PC-3 (cell line): Measurements from ENCODE around the gene HSPA5. TPM values are rescaled to one million over a fixed set of nuclear protein-coding genes. Genes with fewer than 3 reads are reported as not detected.
A peak's percentile ranks its signal among the peaks of the same experiment; 100 is the strongest.
"Not testable (repeated sequence)": the region's sequence is repeated elsewhere in the genome, so short reads cannot be mapped to it uniquely, and the experiment has no call there.

Experiments used
- ATAC-seq: fragments of 200-7000 bp; cut with Tn5 transposase; 2 replicates; pipeline ENCODE4 v1.9.1; 2020; ENCODE audit warnings: mild to moderate bottlenecking, moderate library complexity
- Bru-seq: library from RNA; stranded (reverse); fragments of 400-500 nt; gene quantifications from one replicate; lab custom pipeline; 2021; lab: Mats Ljungman, UMichigan
- BruChase-seq, 2 experiments: library from RNA; stranded (reverse); fragments of 400-500 nt; gene quantifications; one replicate each; lab custom pipeline; 2021; lab: Mats Ljungman, UMichigan
- BruUV-seq: library from RNA; stranded (reverse); fragments of 400-500 nt; replicated peaks from 2 replicates; lab custom pipeline; 2021; lab: Mats Ljungman, UMichigan
- CTCF ChIA-PET: fragments of 300-600 bp; sonication (Branson Sonifier 250); formaldehyde crosslinking; loops from one replicate; lab custom pipeline; 2022; ENCODE audit warnings: antibody characterized with exemption; lab: Charles Lee
- POLR2A ChIA-PET: fragments of 300-600 bp; sonication (Branson Sonifier 250); formaldehyde crosslinking; loops from one replicate; lab custom pipeline; 2022; ENCODE audit warnings: antibody characterized with exemption; ENCODE audit not compliant: unreplicated experiment; lab: Charles Lee
- DNase-seq: peaks from one replicate; pipeline ENCODE4 v3.0.0-alpha.2; 2015
- H2AFZ ChIP-seq: fragments of 300-600 bp; sonication (generic); 2 replicates; pipeline ENCODE4 v1.6.0; 2016; ENCODE audit warnings: antibody characterized with exemption, low read length
- H3F3A ChIP-seq: fragments of 300-600 bp; sonication (generic); one replicate; pipeline ENCODE4 v1.6.0; 2017; ENCODE audit warnings: antibody characterized with exemption, low read length, control low read depth, mild to moderate bottlenecking; ENCODE audit not compliant: unreplicated experiment
- H3K27ac ChIP-seq: fragments of 300-600 bp; sonication (generic); 2 replicates; pipeline ENCODE4 v1.5.1; 2016; ENCODE audit warnings: mild to moderate bottlenecking, low read length
- H3K27me3 ChIP-seq: fragments of 300-600 bp; sonication (generic); 2 replicates; pipeline ENCODE4 v1.6.1; 2016; ENCODE audit warnings: low read length, mixed read lengths
- H3K36me3 ChIP-seq: fragments of 300-600 bp; sonication (generic); 2 replicates; pipeline ENCODE4 v1.6.1; 2016; ENCODE audit warnings: low read depth, mixed run types, low read length, mixed read lengths
- H3K4me1 ChIP-seq: fragments of 300-600 bp; sonication (generic); 2 replicates; pipeline ENCODE4 v1.5.1; 2016; ENCODE audit warnings: low read length; ENCODE audit not compliant: insufficient read depth
- H3K4me2 ChIP-seq: fragments of 300-600 bp; sonication (generic); 2 replicates; pipeline ENCODE4 v1.6.0; 2016; ENCODE audit warnings: low read length
- H3K4me3 ChIP-seq: fragments of 300-600 bp; sonication (generic); 2 replicates; pipeline ENCODE4 v1.5.1; 2016; ENCODE audit warnings: mild to moderate bottlenecking, low read length, mixed read lengths
- H3K79me2 ChIP-seq: fragments of 300-600 bp; sonication (generic); 2 replicates; pipeline ENCODE4 v1.6.1; 2017; ENCODE audit warnings: low read length, mixed read lengths
- H3K9ac ChIP-seq: fragments of 300-600 bp; sonication (generic); 2 replicates; pipeline ENCODE4 v1.6.0; 2016; ENCODE audit warnings: mild to moderate bottlenecking, low read length
- H3K9me2 ChIP-seq: fragments of 300-600 bp; sonication (generic); replicated peaks from 2 replicates; pipeline ENCODE4 v1.6.1; 2016; ENCODE audit warnings: mixed run types, low read length, mixed read lengths
- H3K9me3 ChIP-seq: fragments of 300-600 bp; sonication (generic); 2 replicates; pipeline ENCODE4 v1.6.1; 2016; ENCODE audit warnings: low read length, mixed read lengths
- H4K20me1 ChIP-seq: fragments of 300-600 bp; sonication (generic); 2 replicates; pipeline ENCODE4 v1.6.1; 2016; ENCODE audit warnings: low read length, mixed read lengths
- EZH2 ChIP-seq: fragments of 300-600 bp; sonication (generic); IDR thresholded peaks from one replicate; pipeline ENCODE4 v1.6.1; 2017; ENCODE audit warnings: antibody characterized with exemption, mild to moderate bottlenecking, low read length; ENCODE audit not compliant: unreplicated experiment
- EZH2phosphoT487 ChIP-seq: fragments of 300-600 bp; sonication (generic); IDR thresholded peaks from 2 replicates; pipeline ENCODE4 v1.6.1; 2018; ENCODE audit warnings: mild to moderate bottlenecking, antibody characterized with exemption, low read length, borderline replicate concordance
- intact Hi-C: fragments of 100-400 bp; cut with micrococcal nuclease; formaldehyde crosslinking; loops from 2 replicates; pipeline ENCODE4 v1.9.0; 2023
- long read RNA-seq: library from polyadenylated mRNA; unstranded; transcript quantifications from one replicate; pipeline ENCODE4 v2.0.0, GENCODE V29; 2021; ENCODE audit not compliant: unreplicated experiment
- total RNA-seq: library from RNA; depleted of rRNA; stranded (reverse); fragments of >200 nt; gene quantifications from 2 replicates; pipeline ENCODE4 v1.2.3, GENCODE V29; 2014; rRNA removed
- TF ChIP-seq, protein P1 (sequence below): fragments of 300-600 bp; sonication (generic); conservative IDR thresholded peaks from 2 replicates; pipeline ENCODE4 v1.5.1; 2017; ENCODE audit warnings: antibody characterized with exemption, low read depth, mild to moderate bottlenecking, low read length

HSPA5 gene
- total RNA-seq (112 and 142 TPM in 2 replicates), Bru-seq, nascent RNA (percentile 100 among the genes with signal in this experiment), BruChase-seq, experiment 1, labeled RNA remaining after a 6-hour chase (percentile 100 among the genes with signal in this experiment), BruChase-seq, experiment 2, labeled RNA remaining after a 2-hour chase (percentile 100 among the genes with signal in this experiment)
- long read RNA-seq, transcript HSPA5-201 (8 exons, 3,908 nt): major isoform, 6,370 of 7,621 reads
- long read RNA-seq, partial matches to known transcripts: 461 of 7,621 reads
- long read RNA-seq, other reads (novel, unspliced or antisense): 790 of 7,621 reads

DNA sequence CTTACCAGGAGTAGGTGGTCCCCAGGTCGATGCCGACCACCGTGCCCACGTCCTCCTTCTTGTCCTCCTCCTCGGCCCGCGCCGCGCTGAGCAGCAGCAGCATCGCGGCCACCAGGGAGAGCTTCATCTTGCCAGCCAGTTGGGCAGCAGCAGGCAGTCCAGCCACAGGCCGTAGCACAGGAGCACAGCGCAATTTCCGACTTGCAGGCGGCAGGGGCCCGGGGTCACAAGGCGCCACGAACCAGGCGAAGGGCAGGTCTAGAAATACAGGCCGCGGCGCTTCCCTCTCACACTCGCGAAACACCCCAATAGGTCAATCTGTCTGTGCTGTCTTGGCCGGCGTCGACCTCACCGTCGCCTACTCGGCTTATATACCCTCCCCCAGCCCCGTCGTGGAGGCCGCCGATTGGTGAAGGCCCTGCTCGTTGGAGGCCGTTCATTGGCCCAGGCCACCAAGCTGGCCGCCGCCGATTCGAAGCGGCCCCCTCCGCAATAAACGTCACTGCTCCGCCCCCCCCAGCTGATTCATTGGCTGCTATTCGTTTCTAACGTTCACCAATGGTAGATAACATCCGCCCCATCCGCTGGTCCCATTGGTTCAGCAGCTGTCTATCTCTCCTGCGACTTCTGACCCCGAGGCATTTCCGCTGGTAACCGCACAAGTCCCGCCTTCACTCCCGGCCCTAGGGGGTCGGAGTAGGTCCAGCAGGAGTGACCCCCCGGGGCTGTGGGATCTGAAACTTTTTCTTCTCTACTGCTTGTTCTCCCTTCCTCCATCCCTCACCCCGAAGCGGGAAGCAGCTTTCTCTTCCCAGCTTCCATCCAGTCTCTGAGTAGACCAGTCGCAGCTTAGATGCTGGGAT, at the start of gene HSPA5:
TSS of gene HSPA5 (minus strand) at position 344 of the 863 bp plus-strand sequence. CDS start at position 127, 217 bp downstream.
- no peaks in the 10 kb centered on the region for H3K9me2 ChIP-seq
- peak within 1 kb of the TSS; percentile 72 for H3K27ac ChIP-seq
- intact Hi-C loops: loop anchor here (1.0 kb wide), 1 partner anchor 56 kb away; no protein-coding TSS in a partner anchor
- peak within 1 kb of the TSS; percentile 92 for H3K4me2 ChIP-seq
- peak; percentile 97 for DNase-seq
- ChIA-PET POLR2A (interaction anchor here (0.5 to 1.0 kb wide), 7 partner anchors 19 to 1897 kb away, joined by 3 to 7 read pairs (median 4); no protein-coding TSS in a partner anchor), CTCF (no interaction called here)
- H3F3A ChIP-seq: peaks cover 6% of the 10 kb centered on the region
- H3K79me2 ChIP-seq: peaks cover 58% of the 10 kb centered on the region
- H4K20me1 ChIP-seq: peaks cover 48% of the 10 kb centered on the region
- H3K4me1 ChIP-seq: peaks cover 43% of the 10 kb centered on the region
- ATAC-seq: peak; percentile 80
- TF ChIP-seq, protein P1, sequence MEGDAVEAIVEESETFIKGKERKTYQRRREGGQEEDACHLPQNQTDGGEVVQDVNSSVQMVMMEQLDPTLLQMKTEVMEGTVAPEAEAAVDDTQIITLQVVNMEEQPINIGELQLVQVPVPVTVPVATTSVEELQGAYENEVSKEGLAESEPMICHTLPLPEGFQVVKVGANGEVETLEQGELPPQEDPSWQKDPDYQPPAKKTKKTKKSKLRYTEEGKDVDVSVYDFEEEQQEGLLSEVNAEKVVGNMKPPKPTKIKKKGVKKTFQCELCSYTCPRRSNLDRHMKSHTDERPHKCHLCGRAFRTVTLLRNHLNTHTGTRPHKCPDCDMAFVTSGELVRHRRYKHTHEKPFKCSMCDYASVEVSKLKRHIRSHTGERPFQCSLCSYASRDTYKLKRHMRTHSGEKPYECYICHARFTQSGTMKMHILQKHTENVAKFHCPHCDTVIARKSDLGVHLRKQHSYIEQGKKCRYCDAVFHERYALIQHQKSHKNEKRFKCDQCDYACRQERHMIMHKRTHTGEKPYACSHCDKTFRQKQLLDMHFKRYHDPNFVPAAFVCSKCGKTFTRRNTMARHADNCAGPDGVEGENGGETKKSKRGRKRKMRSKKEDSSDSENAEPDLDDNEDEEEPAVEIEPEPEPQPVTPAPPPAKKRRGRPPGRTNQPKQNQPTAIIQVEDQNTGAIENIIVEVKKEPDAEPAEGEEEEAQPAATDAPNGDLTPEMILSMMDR: no peak
- TF ChIP-seq EZH2phosphoT487 (no peak), EZH2 (no peak)
- BruUV-seq: no TSS peak
- peak within 1 kb of the TSS; percentile 75 for H2AFZ ChIP-seq
- H3K27me3 ChIP-seq: no peaks in the 10 kb centered on the region
- H3K4me3 ChIP-seq: peak within 1 kb of the TSS; percentile 93
- no peaks in the 10 kb centered on the region for H3K9me3 ChIP-seq
- H3K9ac ChIP-seq: peak within 1 kb of the TSS; percentile 99
- H3K36me3 ChIP-seq: peaks cover 46% of the 10 kb centered on the region

DNA sequence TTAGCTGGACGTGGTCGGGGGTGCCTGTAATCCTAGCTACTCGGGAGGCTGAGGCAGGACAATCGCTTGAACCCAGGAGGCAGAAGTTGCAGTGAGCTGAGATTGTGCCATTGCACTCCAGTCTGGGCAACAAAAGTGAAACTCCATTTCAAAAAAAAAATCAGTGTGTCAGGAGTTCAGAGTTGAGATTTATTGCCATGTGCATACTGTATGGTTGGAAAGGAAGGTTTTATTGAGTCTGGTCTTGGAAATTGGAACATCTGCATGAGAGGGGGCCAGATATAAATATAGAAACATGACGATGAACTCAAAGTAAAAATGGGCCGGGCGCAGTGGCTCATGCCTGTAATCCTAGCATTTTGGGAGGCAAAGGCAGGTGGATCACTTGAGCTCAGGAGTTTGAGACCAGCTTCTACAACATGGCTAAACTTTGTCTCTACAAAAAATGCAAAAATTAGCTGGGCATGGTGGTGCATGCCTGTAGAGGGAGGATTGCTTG, 45.8 kb upstream of the HSPA5 start:
- H3K9ac ChIP-seq, H3K9me3 ChIP-seq, H3K27me3 ChIP-seq, H3K4me1 ChIP-seq, BruUV-seq, H3K4me3 ChIP-seq, POLR2A ChIA-PET, ATAC-seq, H3F3A ChIP-seq, H3K9me2 ChIP-seq, H3K36me3 ChIP-seq, H3K27ac ChIP-seq, H2AFZ ChIP-seq, CTCF ChIA-PET, intact Hi-C loops, H4K20me1 ChIP-seq, DNase-seq, H3K4me2 ChIP-seq: not testable (repeated sequence)
- H3K79me2 ChIP-seq: peaks cover 37% of the 10 kb centered on the region

DNA sequence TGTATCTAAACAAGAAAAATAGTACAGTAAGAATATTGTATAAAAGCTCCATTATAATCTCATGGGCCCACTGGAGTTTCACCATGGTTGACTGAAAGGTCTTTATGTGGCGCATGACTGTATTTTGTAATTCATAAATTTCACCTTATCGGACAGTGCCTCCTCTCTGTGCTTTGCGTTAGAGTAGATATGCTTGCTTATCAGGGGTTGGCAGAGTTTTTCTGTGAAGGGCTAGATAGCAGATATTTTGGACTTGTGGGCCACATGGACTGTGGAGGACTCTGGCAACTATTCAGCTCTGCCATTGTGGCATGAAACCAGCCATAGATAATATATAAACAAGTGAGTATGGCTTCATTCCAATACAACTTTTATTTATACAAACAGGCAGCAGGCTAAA, 43.7 kb upstream of the HSPA5 start:
- Histone ChIP-seq H3K9me3 (no peaks in the 10 kb centered on the region), H2AFZ (no peak overlapping the region), H3K79me2 (peaks cover 41% of the 10 kb centered on the region), H3K4me1 (peaks cover 9% of the 10 kb centered on the region), H3K4me2 (no peak overlapping the region), H3K9ac (no peak overlapping the region), H4K20me1 (peaks cover 4% of the 10 kb centered on the region; the same call in 1 of the 2 replicates), H3K36me3 (no peaks in the 10 kb centered on the region), H3K27ac (peak overlapping the region; percentile 30), H3K9me2 (no peaks in the 10 kb centered on the region), H3K4me3 (no peak overlapping the region), H3F3A (no peaks in the 10 kb centered on the region), H3K27me3 (no peaks in the 10 kb centered on the region)
- intact Hi-C loops: no loop called here
- TF ChIP-seq EZH2phosphoT487 (no peak), EZH2 (no peak)
- TF ChIP-seq, protein P1: no peak
- ChIA-PET CTCF (no interaction called here), POLR2A (no interaction called here)
- ATAC-seq (no peak; the same call in 1 of the 2 replicates), DNase-seq (no peak)
- no TSS peak for BruUV-seq
